ENCODE data around the gene PRPF8. TPM values are rescaled to one million over a fixed set of nuclear protein-coding genes. Genes with fewer than 3 reads are reported as not detected.

PRPF8 gene
- total and polyA plus RNA-seq, 5 experiments from 2014 or later, result 133 to 532 (median 227) TPM

GRCh38 chr17:1639549-1640180, 45.0 kb downstream of the PRPF8 start:
- H3K36me3 Mint-ChIP-seq, result no peaks in the 10 kb centered on the region

GRCh38 chr17:1638624-1639300, 45.9 kb downstream of the PRPF8 start:
- Mint-ChIP-seq H3K4me3 (no peak overlapping the region), H3K27me3 (no peaks in the 10 kb centered on the region), H3K36me3 (no peaks in the 10 kb centered on the region), H3K9me3 (no peaks in the 10 kb centered on the region), H3K27ac (no peak overlapping the region), H3K4me1 (peaks cover 0 to 4% (median 0%) of the 10 kb centered on the region in 4 donors)
- DNase-seq (no peak), ATAC-seq (no peak)
- POLR2A ChIA-PET, result interaction anchor here (0.6 to 1.2 kb wide), 2 partner anchors 10 to 31 kb away, joined by 4 to 6 read pairs; no protein-coding TSS in a partner anchor

More at GRCh38 chr17:1639549-1640180, 45.0 kb downstream of the PRPF8 start:
- H3K27me3 Mint-ChIP-seq, result no peaks in the 10 kb centered on the region
- H3K4me1 Mint-ChIP-seq, result peaks cover 5 to 12% (median 8%) of the 10 kb centered on the region in 4 donors
- no peak overlapping the region for H3K4me3 Mint-ChIP-seq
- DNase-seq (peak in 1 of 10 donors; percentile 47), ATAC-seq (no peak)
- POLR2A ChIA-PET, result interaction anchor here (0.6 to 2.6 kb wide), 3 partner anchors 9 to 32 kb away, joined by 4 to 11 read pairs (median 6); partner anchors contain the start of gene SLC43A2
- peak overlapping the region in 1 of 10 donors; percentile 63 for H3K27ac Mint-ChIP-seq
- no peaks in the 10 kb centered on the region for H3K9me3 Mint-ChIP-seq

- no peaks in the 10 kb centered on the region for H3K9me3 Mint-ChIP-seq
- ATAC-seq, result no peak
- H3K4me3 Mint-ChIP-seq, result no peak overlapping the region
- POLR2A ChIA-PET, result no interaction called here
- H3K4me1 Mint-ChIP-seq, result peaks cover 0 to 4% (median 0%) of the 10 kb centered on the region in 4 donors
- no peak for DNase-seq
- no peaks in the 10 kb centered on the region for H3K27me3 Mint-ChIP-seq
- no peaks in the 10 kb centered on the region for H3K36me3 Mint-ChIP-seq
- peak overlapping the region in 2 of 10 donors; percentile 33 to 43 for H3K27ac Mint-ChIP-seq
These were observed 46.5 kb downstream of the PRPF8 start for GRCh38 chr17:1638171-1638590.

- DNase-seq (no peak), ATAC-seq (no peak)
- Mint-ChIP-seq H3K9me3 (no peaks in the 10 kb centered on the region), H3K27me3 (no peaks in the 10 kb centered on the region), H3K36me3 (no peaks in the 10 kb centered on the region), H3K4me1 (peaks cover 0 to 4% (median under 1%) of the 10 kb centered on the region in 4 donors), H3K4me3 (no peak overlapping the region), H3K27ac (no peak overlapping the region)
- POLR2A ChIA-PET, result interaction anchor here (0.6 to 1.1 kb wide), 2 partner anchors 8 to 709 kb away, joined by 3 to 4 read pairs; partner anchors contain the start of gene SLC43A2
These were observed 47.9 kb downstream of the PRPF8 start for GRCh38 chr17:1636732-1637285.

GRCh38 chr17:1635675-1636465, 48.8 kb downstream of the PRPF8 start:
- Mint-ChIP-seq H3K36me3 (no peaks in the 10 kb centered on the region), H3K9me3 (no peaks in the 10 kb centered on the region)
- POLR2A ChIA-PET, result interaction anchor here (0.7 to 1.0 kb wide), 2 partner anchors 12 to 13 kb away, joined by 3 read pairs; no protein-coding TSS in a partner anchor

GRCh38 chr17:1634841-1635650, 49.6 kb downstream of the PRPF8 start:
- Mint-ChIP-seq H3K27ac (no peak overlapping the region), H3K36me3 (no peaks in the 10 kb centered on the region)
- no peak for ATAC-seq

More at GRCh38 chr17:1635675-1636465, 48.8 kb downstream of the PRPF8 start:
- Mint-ChIP-seq H3K4me1 (peaks cover 0 to 10% (median under 1%) of the 10 kb centered on the region in 4 donors), H3K27ac (peak overlapping the region in 1 of 10 donors; percentile 4), H3K4me3 (no peak overlapping the region), H3K27me3 (no peaks in the 10 kb centered on the region)
- ATAC-seq (no peak), DNase-seq (no peak)

GRCh38 chr17:1630662-1631061, 54.0 kb downstream of the PRPF8 start:
- no peak for DNase-seq
- peaks cover 15 to 39% (median 25%) of the 10 kb centered on the region in 4 donors for H3K4me1 Mint-ChIP-seq
- POLR2A ChIA-PET, result interaction anchor here (0.5 to 5.2 kb wide), 13 partner anchors 10 to 705 kb away, joined by 3 to 45 read pairs (median 4); partner anchors contain the start of genes INPP5K, RILP, SCARF1 and TSR1
- no peaks in the 10 kb centered on the region for H3K9me3 Mint-ChIP-seq
- H3K36me3 Mint-ChIP-seq, result no peaks in the 10 kb centered on the region
- ATAC-seq, result no peak
- peak overlapping the region in 9 of 10 donors; percentile 18 to 92 (median 70) for H3K4me3 Mint-ChIP-seq
- no peaks in the 10 kb centered on the region for H3K27me3 Mint-ChIP-seq
- peak overlapping the region in 5 of 10 donors; percentile 25 to 96 (median 72) for H3K27ac Mint-ChIP-seq

More at GRCh38 chr17:1634841-1635650, 49.6 kb downstream of the PRPF8 start:
- Mint-ChIP-seq H3K9me3 (no peaks in the 10 kb centered on the region), H3K4me1 (peaks cover 2 to 17% (median 4%) of the 10 kb centered on the region in 4 donors), H3K27me3 (no peaks in the 10 kb centered on the region), H3K4me3 (no peak overlapping the region)
- POLR2A ChIA-PET, result interaction anchor here (0.6 to 1.0 kb wide), 3 partner anchors 13 to 73 kb away, joined by 3 read pairs; partner anchors contain the start of gene PITPNA
- no peak for DNase-seq

GRCh38 chr17:1629504-1630310, 55.0 kb downstream of the PRPF8 start:
- H3K36me3 Mint-ChIP-seq, result no peaks in the 10 kb centered on the region
- peak overlapping the region; percentile 25 to 96 (median 76) for H3K27ac Mint-ChIP-seq
- H3K4me1 Mint-ChIP-seq, result peaks cover 15 to 46% (median 25%) of the 10 kb centered on the region in 4 donors
- ATAC-seq, result peak; percentile 18 to 23
- no peaks in the 10 kb centered on the region for H3K9me3 Mint-ChIP-seq
- POLR2A ChIA-PET, result interaction anchor here (0.7 to 5.2 kb wide), 16 partner anchors 11 to 264 kb away, joined by 3 to 45 read pairs (median 8); partner anchors contain the start of genes CRK, INPP5K, PITPNA and RILP
- peak overlapping the region; percentile 79 to 92 (median 85) for H3K4me3 Mint-ChIP-seq
- H3K27me3 Mint-ChIP-seq, result no peaks in the 10 kb centered on the region
- DNase-seq, result peak; percentile 58 to 87 (median 66)

- Mint-ChIP-seq H3K4me1 (peaks cover 15 to 46% (median 25%) of the 10 kb centered on the region in 4 donors), H3K27me3 (no peaks in the 10 kb centered on the region), H3K9me3 (no peaks in the 10 kb centered on the region), H3K27ac (peak overlapping the region; percentile 82 to 99 (median 92)), H3K36me3 (no peaks in the 10 kb centered on the region), H3K4me3 (peak overlapping the region; percentile 92 to 99 (median 95))
- POLR2A ChIA-PET, result interaction anchor here (0.5 to 5.2 kb wide), 23 partner anchors 8 to 464 kb away, joined by 3 to 45 read pairs (median 5); partner anchors contain the start of genes CRK, INPP5K, PITPNA and RILP
- DNase-seq (peak; percentile 84 to 97 (median 87)), ATAC-seq (peak; percentile 77 to 84)
These were observed 55.7 kb downstream of the PRPF8 start for GRCh38 chr17:1628856-1629503.

Data from naive thymus-derived CD8-positive, alpha-beta T cell (primary cell).